Neutrophil (primary cell): Measurements from ENCODE around the gene CPED1.

Experiments
- H3K27ac ChIP-seq: fragments of 200-600 bp; sonication (generic); 2 replicates; pipeline ENCODE4 v1.5.1; 2016; ENCODE audit warnings: mild to moderate bottlenecking, moderate library complexity
- H3K27me3 ChIP-seq: fragments of 200-600 bp; sonication (generic); 2 replicates; pipeline ENCODE4 v1.6.0; 2016; ENCODE audit warnings: mild to moderate bottlenecking
- H3K36me3 ChIP-seq: fragments of 200-600 bp; sonication (generic); 2 replicates; pipeline ENCODE4 v1.5.1; 2017
- H3K4me1 ChIP-seq, 2 experiments: fragments of 200-600 bp in 1 of 2; sonication (generic) in 1 of 2; 1 replicate in 1 of 2; 2 replicates in 1 of 2; pipeline versions ENCODE4 v1.5.1 to v1.6.1; 2013 to 2016; ENCODE audit warnings: low read depth in 1 of 2, low read length in 1 of 2, mild to moderate bottlenecking in 1 of 2, moderate library complexity in 1 of 2; ENCODE audit not compliant: control insufficient read depth in 1 of 2, insufficient read depth in 1 of 2
- H3K4me3 ChIP-seq, 2 experiments: fragments of 200-600 bp in 1 of 2; sonication (generic) in 1 of 2; 1 replicate in 1 of 2; 2 replicates in 1 of 2; pipeline ENCODE4 v1.5.1; 2013 to 2016; ENCODE audit warnings: low read depth in 1 of 2, low read length in 1 of 2, mild to moderate bottlenecking in 1 of 2, moderate library complexity in 1 of 2
- H3K9me3 ChIP-seq: fragments of 200-600 bp; sonication (generic); 2 replicates; pipeline ENCODE4 v1.5.1; 2016
- TF ChIP-seq, protein P1 (sequence below): fragments of 200-600 bp; sonication (generic); IDR thresholded peaks from 2 replicates; pipeline ENCODE4 v1.5.1; 2016; ENCODE audit warnings: antibody characterized with exemption

Gene CPED1

GRCh38 chr7:121046893-121047468, 58.5 kb downstream of the CPED1 start:
- no peak overlapping the region for H3K27ac ChIP-seq
- no peaks in the 10 kb centered on the region for H3K27me3 ChIP-seq
- H3K4me3 ChIP-seq, result no peak overlapping the region
- no peaks in the 10 kb centered on the region for H3K36me3 ChIP-seq
- H3K9me3 ChIP-seq, result no peaks in the 10 kb centered on the region
- H3K4me1 ChIP-seq, result no peaks in the 10 kb centered on the region
- TF ChIP-seq, protein P1, sequence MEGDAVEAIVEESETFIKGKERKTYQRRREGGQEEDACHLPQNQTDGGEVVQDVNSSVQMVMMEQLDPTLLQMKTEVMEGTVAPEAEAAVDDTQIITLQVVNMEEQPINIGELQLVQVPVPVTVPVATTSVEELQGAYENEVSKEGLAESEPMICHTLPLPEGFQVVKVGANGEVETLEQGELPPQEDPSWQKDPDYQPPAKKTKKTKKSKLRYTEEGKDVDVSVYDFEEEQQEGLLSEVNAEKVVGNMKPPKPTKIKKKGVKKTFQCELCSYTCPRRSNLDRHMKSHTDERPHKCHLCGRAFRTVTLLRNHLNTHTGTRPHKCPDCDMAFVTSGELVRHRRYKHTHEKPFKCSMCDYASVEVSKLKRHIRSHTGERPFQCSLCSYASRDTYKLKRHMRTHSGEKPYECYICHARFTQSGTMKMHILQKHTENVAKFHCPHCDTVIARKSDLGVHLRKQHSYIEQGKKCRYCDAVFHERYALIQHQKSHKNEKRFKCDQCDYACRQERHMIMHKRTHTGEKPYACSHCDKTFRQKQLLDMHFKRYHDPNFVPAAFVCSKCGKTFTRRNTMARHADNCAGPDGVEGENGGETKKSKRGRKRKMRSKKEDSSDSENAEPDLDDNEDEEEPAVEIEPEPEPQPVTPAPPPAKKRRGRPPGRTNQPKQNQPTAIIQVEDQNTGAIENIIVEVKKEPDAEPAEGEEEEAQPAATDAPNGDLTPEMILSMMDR, result no peak

GRCh38 chr7:121048195-121048594, 59.7 kb downstream of the CPED1 start:
- Histone ChIP-seq H3K9me3 (no peaks in the 10 kb centered on the region), H3K27ac (no peak overlapping the region), H3K4me1 (no peaks in the 10 kb centered on the region), H3K27me3 (no peaks in the 10 kb centered on the region), H3K36me3 (no peaks in the 10 kb centered on the region), H3K4me3 (no peak overlapping the region)
- TF ChIP-seq, protein P1, result no peak

- Histone ChIP-seq H3K4me1 (no peaks in the 10 kb centered on the region), H3K27ac (no peak overlapping the region), H3K27me3 (no peaks in the 10 kb centered on the region), H3K9me3 (no peaks in the 10 kb centered on the region), H3K4me3 (no peak overlapping the region), H3K36me3 (no peaks in the 10 kb centered on the region)
- TF ChIP-seq, protein P1, result no peak
Observed at GRCh38 chr7:121049028-121049791, 60.7 kb downstream of the CPED1 start.

DNA sequence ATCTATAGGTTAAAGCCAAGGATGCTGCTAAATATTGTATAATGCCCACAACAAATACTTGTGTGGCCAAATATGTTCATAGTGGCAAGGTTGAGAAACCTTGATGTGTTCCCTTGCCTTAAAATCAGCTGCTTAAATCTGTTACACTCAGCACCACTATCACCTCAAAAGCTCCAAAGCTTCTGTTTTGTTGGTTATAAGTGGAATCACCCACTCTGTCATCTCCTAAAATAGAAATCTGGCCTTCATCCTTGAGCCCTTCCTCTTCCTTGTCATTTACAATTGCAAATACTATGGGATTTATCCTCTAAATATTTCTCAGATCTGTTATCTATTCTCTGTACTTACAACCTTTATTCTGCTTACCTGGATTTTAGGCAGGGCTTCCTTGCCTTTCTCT, 61.4 kb downstream of the CPED1 start:
- no peak overlapping the region for H3K27ac ChIP-seq
- no peak overlapping the region for H3K4me3 ChIP-seq
- H3K36me3 ChIP-seq, result no peaks in the 10 kb centered on the region
- no peaks in the 10 kb centered on the region for H3K4me1 ChIP-seq
- no peaks in the 10 kb centered on the region for H3K9me3 ChIP-seq
- TF ChIP-seq, protein P1, result no peak
- no peaks in the 10 kb centered on the region for H3K27me3 ChIP-seq

DNA sequence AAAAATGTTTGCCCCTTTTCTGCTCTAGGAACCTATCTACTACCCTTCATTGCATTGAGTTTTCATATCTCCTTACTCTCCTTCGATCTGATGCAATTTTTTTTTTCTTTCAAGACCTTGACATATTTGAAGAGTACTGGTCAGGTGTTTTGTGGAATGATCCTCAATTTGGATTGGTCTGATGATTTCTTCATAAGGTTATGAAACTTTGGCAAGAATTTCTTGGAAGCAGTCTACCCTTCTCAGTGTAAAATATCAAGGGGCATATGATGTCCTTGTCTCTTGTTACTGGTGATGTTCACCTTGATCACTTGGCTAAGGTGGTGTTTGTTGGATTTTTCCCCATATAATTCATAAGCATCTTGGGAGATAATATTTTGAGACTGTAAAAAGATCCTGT, 64.7 kb downstream of the CPED1 start:
- no peaks in the 10 kb centered on the region for H3K36me3 ChIP-seq
- H3K27me3 ChIP-seq, result no peaks in the 10 kb centered on the region
- H3K9me3 ChIP-seq, result no peaks in the 10 kb centered on the region
- H3K4me3 ChIP-seq, result no peak overlapping the region
- TF ChIP-seq, protein P1, result no peak
- no peaks in the 10 kb centered on the region for H3K4me1 ChIP-seq
- no peak overlapping the region for H3K27ac ChIP-seq
